ENCODE data around the gene BATF3. TPM values are rescaled to one million over a fixed set of nuclear protein-coding genes. Genes with fewer than 3 reads are reported as not detected.

BATF3 gene
- polyA plus RNA-seq, 4 donors = 1.2 to 1.4 (median 1.2) TPM

DNA sequence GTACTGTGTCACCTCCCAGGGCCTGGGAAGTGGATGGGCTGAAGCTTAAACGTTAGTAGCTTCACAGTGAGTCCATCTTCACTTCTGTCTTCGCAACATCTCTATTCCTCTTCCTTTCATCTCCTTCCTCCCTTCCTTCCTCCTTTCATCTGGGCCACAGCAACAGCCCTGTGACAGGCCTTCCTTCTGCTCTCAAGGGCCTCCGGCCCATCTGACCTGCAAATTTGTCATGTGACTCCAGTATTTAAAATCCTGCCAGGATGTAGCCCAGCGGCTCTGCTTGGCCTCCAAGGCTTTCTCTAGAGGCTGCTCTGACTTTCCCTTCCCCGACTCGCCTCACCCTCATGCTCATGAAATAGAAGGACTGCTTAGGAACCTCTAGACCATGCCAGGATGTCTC lies 10.9 kb upstream of the BATF3 start:
- no peak for DNase-seq (ENCODE audit: low read depth in 4 of 4, low spot score in 3 of 4)

- no peak for DNase-seq (ENCODE audit: low read depth in 4 of 4, low spot score in 3 of 4)
Observed at GRCh38 chr1:212703991-212704564, 4.4 kb upstream of the BATF3 start.

DNA sequence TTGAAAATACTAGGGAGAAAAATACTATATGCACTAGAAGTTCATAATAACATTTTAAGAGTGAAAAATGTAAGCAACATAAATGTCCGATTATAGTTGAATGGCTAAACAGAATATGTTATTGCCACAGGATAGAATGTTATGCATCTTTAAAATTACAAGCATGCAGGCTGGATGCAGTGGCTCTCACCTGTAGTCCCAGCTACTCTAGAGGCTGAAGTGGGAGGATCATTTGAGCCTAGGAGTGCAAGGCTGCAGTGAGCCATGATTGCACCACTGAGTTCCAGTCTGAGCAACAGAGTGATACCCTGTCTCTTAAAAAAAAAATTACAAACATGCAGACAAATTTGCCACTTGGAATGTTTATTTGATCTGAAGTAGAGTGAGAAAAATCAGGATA lies 3.0 kb upstream of the BATF3 start:
- no peak for DNase-seq (ENCODE audit: low read depth in 4 of 4, low spot score in 3 of 4)

GRCh38 chr1:212701910-212702309 lies 2.3 kb upstream of the BATF3 start:
- DNase-seq (ENCODE audit: low read depth in 4 of 4, low spot score in 3 of 4) = no peak

DNA sequence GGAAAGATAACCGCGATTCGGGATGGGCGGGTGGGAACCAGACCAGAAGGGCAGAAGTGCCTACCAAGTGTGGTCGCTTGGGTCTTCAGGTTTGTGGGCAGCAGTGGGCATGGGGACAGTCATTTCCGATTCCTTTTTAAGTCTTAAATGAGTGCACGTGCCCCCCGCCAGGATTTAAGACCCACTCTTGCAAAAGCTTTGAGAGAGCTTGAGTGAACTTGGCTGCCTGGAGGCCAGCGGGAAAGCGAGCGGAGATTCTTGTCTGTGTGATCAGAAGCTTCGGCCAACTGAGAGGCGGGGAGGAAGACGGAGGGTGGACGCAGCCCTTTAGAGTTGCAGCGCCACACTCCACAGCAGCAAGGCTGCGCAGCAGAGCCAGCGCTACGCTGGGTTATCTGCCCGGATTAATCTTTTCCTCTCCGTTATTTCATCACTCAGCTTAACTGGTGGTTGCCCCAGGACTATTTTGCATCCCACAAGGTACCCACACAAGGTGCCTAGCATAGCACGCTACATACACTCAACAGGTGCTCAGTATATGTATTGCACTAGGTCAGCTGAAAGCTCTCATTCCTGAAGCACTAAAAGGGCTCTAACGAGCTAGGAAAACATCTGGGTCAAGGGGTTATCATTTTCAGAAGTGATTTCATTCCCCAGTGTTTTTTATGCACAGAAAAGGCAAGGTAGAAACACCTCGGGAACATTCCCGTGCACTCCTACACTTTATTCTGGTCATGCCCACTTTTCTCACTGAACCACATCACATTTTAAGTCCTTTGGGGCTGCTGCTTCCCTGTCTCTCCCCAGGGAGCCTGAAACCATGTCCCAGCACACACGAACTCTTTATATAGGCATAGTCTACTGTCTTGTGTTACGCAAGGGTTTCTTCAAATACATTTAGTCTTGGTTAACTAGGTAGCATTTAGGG lies 1.5 kb upstream of the BATF3 start:
- peak in 2 of 4 donors; percentile 18 to 35 for DNase-seq (ENCODE audit: low read depth in 4 of 4, low spot score in 3 of 4)

DNA sequence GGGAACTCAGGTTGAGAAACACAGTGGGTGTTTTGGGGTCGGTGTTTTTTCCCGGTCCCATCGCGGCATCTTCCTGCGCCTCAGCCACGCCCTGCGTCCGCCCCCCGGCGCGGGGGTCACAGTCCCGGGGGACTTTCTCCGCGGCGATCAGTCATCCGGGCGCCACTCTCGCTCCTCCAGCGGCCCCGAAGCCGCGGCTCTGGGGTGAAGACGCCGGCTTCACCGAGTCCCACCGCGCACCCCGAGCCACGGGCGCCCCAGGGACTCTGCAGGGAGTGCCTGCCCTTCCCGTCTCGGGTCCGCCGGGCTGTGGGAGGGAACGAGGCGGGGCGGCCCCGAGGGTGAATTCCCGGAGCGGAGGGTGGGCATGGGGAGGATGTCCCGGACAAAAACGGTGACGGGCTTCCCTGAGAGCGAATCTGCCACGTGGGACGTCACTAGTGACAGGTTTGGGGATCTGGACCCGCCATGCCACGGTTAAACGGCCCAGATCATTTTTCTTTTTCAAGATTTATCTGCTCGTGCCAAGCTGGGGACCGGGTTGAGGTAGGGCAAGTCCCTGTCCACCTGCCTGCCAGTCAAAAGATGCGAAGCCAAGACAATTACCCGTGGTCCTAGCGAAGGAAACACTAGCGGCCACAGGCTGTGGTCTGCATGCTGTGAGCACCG lies 717 bp upstream of the BATF3 start:
- DNase-seq (ENCODE audit: low read depth in 4 of 4, low spot score in 3 of 4) = peak in 1 of 4 donors; percentile 18

DNA sequence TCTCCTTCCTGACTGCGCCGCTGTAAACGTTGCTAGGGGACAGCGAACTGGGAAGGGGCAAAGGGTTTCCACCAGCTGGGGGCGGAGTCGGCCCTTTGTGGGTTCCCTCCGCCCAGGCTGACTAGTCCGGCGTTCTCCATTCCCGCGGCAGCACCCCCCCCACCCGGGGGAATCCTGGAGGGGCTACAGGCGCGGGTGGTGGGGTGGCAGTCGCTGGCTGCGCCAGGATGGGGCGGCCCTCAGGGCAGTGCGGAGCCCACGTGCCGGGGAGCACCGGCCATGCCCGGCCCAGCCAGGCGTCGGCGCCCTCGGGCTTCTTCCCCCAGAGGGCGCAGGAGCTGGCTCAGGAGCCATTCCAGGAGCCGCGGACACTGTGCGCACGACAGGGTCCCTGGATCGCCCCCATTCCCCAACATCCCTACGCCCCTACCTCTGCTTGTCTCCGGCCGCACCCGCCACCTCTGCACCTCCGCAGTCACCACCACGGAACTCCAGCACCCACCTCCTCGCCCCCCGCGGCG lies 476 bp downstream of the BATF3 start:
- peak in 2 of 4 donors; percentile 15 to 28 for DNase-seq (ENCODE audit: low read depth in 4 of 4, low spot score in 3 of 4)

GRCh38 chr1:212698467-212699103 lies 1.1 kb downstream of the BATF3 start:
- DNase-seq (ENCODE audit: low read depth in 4 of 4, low spot score in 3 of 4) = no peak

- no peak for DNase-seq (ENCODE audit: low read depth in 4 of 4, low spot score in 3 of 4)
Observed at GRCh38 chr1:212696721-212697331, 2.8 kb downstream of the BATF3 start.

- no peak for DNase-seq (ENCODE audit: low read depth in 4 of 4, low spot score in 3 of 4)
Observed at GRCh38 chr1:212692774-212693644, 6.6 kb downstream of the BATF3 start.

- DNase-seq (ENCODE audit: low read depth in 4 of 4, low spot score in 3 of 4) = no peak
Observed at GRCh38 chr1:212691561-212692071, 8.0 kb downstream of the BATF3 start.

- DNase-seq (ENCODE audit: low read depth in 4 of 4, low spot score in 3 of 4) = no peak
Observed at GRCh38 chr1:212690816-212691403, 8.7 kb downstream of the BATF3 start.

GRCh38 chr1:212689758-212690529 lies 9.7 kb downstream of the BATF3 start:
- no peak for DNase-seq (ENCODE audit: low read depth in 4 of 4, low spot score in 3 of 4)

- no peak for DNase-seq (ENCODE audit: low read depth in 4 of 4, low spot score in 3 of 4)
Observed at GRCh38 chr1:212689196-212689725, 10.4 kb downstream of the BATF3 start.

DNA sequence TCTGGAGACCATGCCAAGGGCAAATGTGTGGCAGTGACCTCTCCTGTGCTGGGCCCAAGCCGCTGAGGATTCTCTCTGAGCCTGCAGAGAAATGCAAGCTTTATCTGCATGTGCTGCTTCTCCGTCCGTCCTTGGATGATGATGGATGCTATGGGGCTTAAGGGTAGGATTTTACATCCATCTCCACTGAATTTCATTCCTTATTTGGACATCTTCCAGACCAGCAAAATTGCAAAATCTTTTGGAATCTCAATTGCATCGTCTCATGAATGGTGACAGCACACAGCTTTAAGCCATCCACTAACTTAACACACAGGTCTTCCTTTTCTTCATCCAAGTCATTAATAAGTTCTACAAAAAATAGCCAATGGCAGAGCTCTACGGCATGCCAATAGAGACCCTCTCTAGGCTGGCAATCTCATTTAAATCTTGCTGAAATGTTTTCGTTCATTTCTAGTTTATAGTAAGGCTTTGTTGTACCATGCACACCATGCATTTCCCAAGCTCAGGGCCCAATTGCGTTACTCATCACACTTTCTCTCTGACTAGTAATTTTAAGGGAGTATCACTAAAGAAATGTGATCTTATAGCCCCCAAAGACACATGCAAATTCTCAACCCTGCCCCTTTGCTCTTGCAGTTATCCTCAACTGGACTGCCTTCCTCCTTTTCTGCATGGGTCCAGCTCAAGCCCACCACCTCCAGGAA lies 11.1 kb downstream of the BATF3 start:
- DNase-seq (ENCODE audit: low read depth in 4 of 4, low spot score in 3 of 4) = no peak

DNA sequence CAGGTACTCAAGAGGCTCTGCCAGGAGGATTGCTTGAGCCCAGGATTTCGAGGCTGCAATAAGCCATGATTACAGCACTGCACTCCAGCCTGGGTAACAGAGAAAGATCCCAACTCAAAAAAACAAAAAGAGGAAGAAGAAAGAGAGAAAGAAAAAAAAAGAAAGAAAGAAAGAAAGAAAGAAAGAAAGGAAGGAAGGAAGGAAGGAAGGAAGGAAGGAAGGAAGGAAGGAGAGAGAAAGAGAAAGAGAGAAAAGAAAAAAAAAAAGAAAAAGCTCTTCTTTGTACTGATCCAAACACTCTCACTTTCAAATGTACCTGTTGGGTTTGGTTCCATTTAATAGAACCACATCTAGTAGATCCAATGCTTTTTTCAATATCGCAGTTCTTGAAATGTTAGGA lies 11.8 kb downstream of the BATF3 start:
- DNase-seq (ENCODE audit: low read depth in 4 of 4, low spot score in 3 of 4) = no peak

- DNase-seq (ENCODE audit: low read depth in 4 of 4, low spot score in 3 of 4) = no peak
Observed at GRCh38 chr1:212686591-212686990, 13.0 kb downstream of the BATF3 start.

Measured in right renal pelvis (tissue), 4 donors.